ENCODE results near the gene TOMM7. TPM values are rescaled to one million over a fixed set of nuclear protein-coding genes. Genes with fewer than 3 reads are reported as not detected.

TOMM7 gene
- total RNA-seq, 1 donor from 2014 or later, result 318 TPM

Other genes starting within 250 kb of the TOMM7 start
- gene IL6, start 95.6 kb downstream of the TOMM7 start, total RNA-seq, result 5.8 TPM
- 38.9 TPM for gene HYCC1, start 191.3 kb upstream of the TOMM7 start, total RNA-seq